Activated CD4-positive, alpha-beta T cell treated with anti-CD3 and anti-CD28 coated beads for 24 hours (primary cell): ENCODE results near the gene ATP1A4.
"Not testable (repeated sequence)": the region's sequence is repeated elsewhere in the genome, so short reads cannot be mapped to it uniquely, and the experiment has no call there.

Source experiments
- DNase-seq, 2 donors: peaks; one replicate each; pipeline ENCODE4 v3.0.0-alpha.2; 2020; ENCODE audit warnings: low read depth in 2 of 2

Gene ATP1A4

DNA sequence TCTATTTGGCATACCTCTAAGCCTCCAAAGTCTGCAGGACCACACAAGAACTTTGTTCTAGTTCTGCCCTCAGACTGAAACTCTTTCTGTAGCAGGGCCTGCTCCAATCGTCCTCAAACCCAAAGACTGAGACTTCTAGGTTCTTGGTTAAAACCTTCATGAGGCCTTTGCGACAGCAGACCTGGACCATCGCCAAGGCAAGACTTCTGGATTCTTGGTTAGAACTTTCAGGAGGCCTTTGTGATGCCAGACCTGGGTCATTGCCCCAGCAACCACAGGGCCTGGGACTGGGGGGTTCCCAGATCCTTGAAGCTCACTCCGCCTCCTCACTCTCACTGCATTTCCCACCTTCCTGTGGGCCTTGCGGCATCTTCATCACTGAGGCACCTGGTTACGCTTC is at the start of gene ATP1A4:
TSS of gene ATP1A4 (plus strand) at position 301 of the 400 bp plus-strand sequence. CDS start 438 bp downstream, outside the sequence.
- no peak for DNase-seq

DNA sequence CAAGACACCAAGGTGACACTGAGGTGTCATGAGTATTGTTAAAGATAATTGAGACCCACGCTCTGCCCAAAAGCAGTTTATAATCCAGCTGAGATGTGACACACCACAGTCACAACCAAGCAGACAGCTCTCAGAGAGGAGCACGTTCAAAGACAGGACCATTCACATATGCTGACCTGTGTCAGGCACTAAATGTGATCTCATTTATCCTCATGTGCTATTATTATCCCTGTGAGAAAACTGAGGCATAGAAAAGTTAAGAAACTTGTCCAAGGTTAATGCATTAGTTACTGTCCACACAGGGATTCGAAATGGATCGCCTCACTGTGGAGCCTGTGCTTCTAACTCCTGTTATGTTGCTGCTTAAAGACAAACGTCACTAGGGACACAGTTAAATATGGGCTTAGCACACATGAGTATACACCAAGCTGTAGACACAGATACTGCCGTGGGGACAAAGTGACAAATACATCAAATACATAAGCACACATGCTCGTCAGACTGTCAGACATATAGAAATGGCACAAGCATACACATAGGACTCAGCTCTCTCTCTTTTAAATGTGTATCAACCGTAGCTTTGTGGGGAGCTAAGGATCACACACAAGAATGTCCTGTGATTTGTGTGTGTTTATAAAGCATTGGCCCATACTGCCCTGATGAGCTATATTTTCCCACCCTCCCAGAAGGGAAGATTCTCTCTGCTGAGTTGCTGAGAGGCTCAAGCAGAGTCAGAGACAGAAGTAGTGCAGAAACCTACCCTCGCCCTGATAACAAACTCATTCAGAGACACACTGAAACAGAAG is 49.5 kb upstream of the ATP1A4 start:
- DNase-seq = no peak

DNA sequence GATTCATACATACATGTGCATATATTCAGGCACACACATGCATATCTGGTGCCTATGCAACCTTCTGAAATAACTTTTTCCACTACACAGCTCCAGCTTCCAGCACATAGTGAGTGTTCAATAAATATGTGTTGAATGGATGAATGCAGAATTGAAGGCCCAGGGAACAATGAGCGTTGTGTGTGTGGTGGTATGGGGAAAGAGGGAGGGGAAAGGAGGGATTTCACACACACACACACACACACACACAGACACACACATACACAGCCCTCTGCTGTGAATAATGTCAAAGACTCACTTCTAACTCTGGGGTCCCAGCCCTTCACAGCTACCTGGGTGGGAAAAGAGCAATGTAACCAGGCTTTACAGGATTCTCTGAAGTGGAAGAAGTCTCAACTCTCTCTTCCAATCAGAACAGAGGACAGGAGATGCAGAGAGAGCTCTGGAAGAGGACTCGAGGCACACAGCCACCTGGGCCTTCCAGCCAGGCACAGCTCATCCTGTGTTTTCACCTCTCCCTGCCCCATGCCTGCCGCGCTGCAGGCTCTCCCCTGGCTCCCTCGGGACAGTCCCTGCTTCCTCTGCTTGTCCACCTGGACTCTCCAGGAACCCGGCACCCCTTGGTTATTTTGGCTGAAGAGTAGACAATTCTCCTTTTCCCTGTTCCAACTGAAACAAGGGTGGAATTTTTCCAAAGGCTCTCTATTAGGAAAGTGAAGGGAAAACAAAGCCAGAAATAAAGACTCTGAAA is 47.6 kb upstream of the ATP1A4 start:
- no peak for DNase-seq

DNA sequence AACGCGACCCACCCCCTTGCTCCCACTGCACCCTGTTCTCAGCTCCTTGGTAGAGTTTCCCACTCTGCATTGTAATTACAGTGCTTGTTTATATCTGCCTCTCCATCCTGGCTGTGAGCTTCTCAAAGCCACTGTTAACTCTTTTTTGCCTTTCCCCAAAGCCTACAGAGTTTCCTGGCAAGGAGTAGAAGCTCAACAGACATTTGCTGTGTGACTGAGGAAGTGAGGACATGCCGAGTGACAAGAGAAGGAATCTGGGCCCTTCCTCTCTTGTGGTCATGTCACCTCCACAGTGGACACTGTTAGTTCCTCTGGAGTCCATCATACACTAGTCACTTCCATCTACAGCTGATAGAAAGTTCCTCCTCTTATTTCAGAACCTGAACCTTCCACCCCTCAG is 46.9 kb upstream of the ATP1A4 start:
- no peak for DNase-seq

DNA sequence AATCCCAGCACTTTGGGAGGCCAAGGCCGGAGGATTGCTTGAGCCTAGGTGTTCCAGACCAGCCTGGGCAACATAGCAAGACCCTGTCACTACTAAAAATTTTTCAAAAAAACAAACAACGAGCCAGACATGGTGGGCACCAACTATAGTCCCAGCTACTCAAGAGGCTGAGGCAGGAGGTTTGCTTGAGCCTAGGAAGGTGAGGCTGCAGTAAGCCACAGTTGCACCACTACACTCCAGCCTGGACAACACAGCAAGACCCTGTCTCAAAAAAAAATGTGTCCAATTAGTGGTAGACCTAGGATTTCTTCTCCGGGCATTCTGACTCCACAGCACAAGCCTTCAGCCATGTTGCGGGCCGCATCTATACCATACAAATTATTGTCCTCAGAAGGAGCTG is 46.2 kb upstream of the ATP1A4 start:
- DNase-seq = no peak

DNA sequence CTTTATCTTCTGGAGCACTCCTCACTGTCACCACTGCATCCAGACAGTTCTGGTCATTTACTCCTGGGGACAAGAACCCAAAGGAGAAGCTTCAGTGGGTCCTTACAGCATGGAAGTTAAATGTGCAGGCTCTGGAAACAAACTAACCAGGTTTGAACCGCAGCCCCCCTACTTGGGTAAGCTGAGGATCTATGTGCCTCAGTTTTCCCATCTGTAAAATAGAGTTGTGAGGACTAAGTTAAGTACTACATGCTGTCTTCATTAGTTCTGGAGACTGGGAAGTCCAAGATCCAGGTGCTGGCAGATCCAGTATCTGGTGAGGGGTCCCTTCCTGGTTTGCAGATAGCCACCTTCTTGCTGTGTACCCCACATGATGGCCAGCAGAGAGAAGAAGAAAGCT is 43.9 kb upstream of the ATP1A4 start:
- DNase-seq = no peak

DNA sequence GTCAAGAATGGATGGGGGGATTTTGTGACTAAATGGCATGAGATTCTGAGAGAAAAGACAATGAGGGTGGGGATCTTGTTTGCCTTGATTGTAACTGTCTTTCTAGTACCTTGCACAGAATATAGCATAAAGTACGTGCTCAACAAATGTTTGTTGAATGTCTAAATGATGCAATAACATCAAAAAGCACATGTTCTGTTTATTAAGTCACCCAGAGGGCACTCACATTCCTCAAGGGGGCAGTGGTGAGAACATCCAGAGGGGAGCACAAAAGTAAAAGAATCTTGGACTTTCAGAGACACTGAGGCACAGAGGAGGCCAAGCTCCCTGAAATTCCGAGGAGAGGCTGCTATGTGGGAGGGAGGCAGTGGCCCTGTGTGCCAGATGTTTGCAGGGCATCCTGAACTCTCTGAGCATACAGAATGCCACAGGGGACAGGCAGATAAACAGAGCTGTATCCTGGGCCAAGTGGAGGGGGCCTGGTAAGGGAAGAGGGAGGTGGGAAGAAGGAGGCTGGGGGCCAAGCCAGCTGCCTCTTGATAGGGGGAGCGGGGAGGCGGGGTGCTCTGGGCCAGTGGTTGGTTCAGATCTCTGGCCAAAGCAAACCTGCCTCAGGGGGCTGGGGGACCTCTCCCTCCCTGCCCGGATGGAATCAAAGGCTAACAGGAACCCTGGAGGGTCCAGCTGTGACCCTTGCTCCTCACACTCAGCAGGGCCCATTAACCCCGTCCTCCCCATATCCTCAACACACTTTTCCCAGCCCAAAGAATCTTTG is 42.3 kb upstream of the ATP1A4 start:
- DNase-seq = peak in 1 of 2 donors; percentile 34

DNA sequence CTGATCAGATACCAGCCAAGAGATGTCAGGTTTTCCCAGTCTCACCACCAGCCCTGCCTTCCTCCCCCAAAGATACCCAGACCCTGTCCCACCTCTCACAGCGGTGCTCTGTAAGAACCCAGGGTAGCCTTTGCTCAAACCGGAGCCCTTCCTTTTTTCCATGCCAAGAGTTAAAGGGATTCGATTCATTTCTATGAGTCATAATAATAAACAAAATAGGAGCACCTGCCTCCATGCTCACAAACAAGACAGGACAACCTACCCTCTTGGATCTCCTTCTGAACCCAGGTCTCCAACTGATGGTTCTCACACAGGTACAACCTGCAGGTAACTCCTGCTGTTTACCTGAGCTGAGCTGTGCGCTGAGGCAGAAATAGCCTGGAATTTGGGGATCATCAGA is 41.7 kb upstream of the ATP1A4 start:
- no peak for DNase-seq

DNA sequence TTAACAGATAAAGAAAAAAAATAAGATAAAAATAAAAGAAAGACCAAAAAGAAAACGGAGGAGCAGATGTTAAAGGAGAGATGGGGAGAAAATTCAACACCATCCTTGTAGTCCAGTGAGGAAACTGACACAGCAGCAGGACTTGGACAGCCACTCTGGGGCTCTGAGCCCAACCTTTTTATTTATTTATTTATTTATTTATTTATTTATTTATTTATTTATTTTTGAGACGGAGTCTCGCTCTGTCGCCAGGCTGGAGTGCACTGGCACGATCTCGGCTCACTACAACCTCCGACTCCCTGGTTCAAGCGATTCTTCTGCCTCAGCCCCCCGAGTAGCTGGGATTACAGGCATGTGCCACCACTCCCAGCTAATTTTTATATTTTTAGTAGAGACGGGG is 39.9 kb upstream of the ATP1A4 start:
- not testable (repeated sequence) for DNase-seq

DNA sequence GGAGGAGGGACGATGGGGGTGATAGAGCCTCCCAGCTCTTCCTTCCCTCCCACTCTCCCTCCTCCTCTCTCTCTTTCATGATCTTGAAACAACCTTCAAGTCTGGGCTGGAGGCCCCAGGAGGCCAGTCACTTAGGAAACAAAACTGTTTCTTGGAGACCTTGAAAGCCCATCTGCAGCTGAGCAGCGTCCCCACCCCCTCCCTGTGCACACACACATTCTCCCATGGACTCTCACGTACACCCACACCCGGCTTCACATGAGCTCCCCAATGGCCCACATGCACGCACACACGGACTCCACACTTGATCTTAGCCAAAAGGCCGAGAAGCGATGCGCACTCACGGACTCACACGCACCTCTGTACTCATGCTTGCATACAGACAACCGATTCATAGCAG is 39.0 kb upstream of the ATP1A4 start:
- no peak for DNase-seq

DNA sequence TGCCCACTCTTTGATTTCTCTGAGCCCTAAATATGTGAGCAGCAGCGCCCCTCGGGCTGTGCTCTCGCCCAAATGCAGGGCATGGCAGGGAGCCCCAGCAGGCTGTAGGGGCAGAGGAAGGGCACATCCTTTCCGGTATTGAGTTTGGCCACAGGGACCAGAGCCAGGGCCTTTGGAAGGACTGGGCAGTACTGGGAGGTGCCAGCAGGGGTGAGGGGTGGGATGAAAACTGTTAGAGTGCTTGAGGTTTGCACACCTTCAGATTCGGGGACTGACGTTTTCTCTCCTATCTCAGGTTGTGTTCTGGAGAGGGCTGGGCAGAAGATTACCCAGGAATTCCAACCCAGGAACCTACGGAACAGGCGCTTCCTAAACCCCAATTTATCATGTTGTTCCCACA is 38.0 kb upstream of the ATP1A4 start:
- DNase-seq = no peak

DNA sequence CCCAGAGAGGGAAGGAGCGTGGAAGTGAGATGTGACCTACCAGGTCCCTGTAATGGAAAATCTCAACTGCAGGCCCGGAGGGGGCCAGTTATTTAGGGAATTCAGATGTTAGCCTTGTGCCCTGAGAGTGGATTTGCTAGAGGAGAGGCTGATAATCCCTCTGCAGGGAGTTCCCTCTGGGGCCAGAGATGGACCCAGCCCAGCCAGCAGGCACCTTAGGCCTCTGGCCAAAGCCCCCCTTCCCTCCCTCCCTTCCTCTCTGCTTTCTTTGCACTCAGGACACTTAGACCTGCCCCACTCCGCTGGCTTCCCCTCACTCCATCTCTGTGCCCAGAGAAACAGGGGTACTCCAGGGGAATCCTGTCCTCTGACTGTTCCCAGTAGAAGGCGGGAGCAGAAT is 37.3 kb upstream of the ATP1A4 start:
- no peak for DNase-seq

DNA sequence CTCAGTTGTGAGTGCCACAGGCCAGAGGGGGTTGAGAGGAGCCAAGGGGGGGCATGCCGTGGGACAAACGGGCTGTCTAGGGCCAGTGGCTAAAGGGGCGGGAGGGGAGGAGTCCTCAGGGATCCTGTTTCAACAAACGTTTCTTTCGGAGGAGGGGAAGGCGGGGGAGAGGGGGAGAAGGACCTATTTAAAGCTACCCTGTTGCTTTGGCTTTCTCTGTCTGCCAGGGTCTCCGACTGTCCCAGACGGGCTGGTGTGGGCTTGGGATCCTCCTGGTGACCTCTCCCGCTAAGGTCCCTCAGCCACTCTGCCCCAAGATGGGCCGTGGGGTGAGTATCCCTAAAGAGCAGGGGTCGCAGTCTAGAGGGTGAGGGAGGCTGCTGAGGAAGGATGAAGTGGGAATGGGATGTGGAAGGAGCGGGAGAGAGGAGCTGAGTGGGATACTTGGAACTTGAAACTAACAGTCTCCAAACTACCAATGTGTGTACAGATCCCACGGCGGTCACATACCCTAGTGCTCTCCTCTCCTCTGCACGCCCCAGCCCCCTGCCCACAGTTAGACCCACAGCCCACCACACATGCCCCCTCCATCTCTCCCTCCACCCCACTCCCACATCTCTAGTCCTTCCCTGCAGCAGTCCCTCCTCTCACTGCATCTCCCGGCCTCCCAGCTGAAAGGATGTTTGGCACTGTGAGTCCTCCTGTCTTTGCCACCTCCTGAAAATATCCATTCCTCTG is 35.7 kb upstream of the ATP1A4 start, which contains the start of gene ATP1A2:
TSS of gene ATP1A2 (plus strand) at position 215 of the 738 bp plus-strand sequence. CDS start at position 318, 103 bp downstream.
- no peak for DNase-seq

DNA sequence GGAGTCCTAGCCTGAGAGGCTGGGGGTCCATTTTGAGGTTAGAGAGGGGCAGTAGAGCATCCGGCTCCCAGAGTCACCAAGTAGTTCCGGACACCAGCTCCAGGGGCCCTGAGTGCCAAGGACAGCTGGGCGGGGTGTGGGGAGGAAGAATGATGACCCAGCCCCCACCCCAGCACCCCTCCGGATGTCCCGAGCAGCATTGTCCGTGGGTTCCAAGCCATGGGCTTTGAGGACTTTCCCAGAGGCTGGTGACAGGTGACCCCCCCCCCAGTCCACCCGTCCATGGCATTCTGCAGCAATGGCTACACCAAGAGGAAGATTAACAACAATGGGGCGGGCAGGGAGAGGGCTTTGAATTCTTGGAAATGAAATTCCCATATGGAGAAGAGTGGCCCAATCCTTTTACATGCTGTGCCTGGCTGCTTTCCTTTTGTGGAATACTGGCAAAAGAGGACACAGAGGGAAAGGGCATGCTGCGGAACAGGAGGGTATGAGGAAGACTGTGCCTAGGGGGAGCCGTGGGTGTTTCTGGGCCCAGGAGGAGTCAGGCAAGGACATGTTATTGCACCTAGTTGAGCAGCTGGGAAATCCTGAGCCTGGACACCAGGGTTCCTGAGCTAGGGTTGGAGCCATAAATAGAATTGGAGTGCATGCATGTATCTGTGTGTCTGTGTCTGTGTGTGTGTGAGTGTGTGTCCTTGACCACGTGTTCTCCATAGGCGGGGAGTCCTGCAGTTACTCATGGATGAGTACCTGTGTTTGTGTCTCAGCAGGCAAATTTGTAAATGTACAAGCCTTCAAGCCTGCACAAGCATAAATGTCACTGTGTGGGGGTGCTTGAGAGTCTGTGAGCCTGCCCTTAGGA is 34.9 kb upstream of the ATP1A4 start:
- DNase-seq = no peak

DNA sequence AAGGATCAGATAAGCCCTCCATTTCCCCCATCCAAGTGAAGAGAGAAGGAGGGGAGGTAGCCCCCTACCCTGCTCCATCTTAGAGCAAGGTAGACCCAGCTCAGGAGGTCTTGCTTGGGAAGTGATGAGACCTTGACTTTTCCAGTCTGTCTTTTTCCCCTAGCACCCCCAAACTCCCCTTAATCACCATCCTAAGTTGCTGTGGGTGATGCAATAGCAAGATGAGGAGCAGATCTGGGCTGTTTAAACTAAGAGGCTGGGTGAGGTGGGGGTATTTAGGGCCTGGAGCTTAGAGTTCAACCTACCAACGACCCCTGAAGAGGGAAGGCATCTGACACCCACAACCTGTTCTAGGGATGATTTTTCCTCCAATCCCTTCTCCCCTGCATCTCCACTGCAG is 34.1 kb upstream of the ATP1A4 start:
- DNase-seq = no peak

DNA sequence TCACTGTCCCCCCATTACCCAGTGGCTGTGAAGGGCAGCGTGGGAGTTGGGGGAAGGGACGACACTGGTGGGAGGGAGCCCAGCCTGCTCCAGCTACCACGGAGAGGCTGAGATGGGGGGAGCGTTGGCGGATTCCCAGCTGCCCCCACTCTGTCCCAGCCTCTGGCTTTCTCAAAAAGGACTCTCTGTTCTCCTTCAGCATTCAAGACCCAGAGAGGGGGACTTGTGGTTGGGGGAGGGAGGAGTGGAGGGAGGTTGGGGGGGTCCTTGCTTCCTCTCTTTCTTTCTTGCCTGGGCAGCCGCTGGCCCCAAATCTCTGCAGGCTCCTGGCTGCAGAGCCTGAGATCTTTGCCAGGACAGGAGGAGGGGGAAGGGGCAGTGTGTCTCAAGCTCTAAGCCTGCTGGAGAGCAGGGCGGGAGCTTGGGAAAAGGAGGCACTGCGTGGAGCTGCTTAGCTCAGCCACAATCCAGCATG is 33.7 kb upstream of the ATP1A4 start:
- no peak for DNase-seq

DNA sequence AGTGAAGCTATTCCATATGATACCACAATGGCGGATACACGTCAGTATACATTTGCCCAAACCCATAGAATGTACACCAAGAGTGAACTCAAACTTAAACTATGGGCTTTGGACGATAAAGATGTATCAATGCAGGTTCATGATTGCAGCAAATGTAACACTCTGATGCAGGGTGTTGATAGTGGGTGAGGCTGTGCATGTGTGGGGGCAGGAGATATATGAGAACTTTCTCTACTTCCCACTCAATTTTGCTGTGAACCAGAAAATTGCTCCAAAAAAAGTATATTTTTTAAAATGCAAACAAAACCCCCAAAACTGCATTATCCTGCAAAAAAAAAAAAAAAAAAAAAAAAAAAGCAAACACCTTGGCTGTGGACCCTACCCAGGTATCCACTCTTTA is 32.5 kb upstream of the ATP1A4 start:
- DNase-seq = no peak

DNA sequence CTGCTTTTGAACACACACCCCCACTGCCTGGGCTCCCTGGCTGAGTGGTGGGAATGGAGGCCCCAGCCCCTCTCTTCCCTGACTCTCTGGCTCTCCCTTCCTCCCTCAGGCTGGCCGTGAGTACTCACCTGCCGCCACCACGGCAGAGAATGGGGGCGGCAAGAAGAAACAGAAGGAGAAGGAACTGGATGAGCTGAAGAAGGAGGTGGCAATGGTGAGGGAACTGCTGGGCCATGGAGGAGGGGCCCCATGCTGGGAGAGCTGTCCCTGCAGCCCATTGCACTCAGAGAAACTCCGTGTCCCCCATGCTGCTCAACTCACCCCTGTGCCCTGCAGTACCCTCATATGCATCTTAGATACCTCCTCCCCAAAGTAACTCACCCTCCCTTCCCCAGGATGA is 30.6 kb upstream of the ATP1A4 start:
- no peak for DNase-seq

DNA sequence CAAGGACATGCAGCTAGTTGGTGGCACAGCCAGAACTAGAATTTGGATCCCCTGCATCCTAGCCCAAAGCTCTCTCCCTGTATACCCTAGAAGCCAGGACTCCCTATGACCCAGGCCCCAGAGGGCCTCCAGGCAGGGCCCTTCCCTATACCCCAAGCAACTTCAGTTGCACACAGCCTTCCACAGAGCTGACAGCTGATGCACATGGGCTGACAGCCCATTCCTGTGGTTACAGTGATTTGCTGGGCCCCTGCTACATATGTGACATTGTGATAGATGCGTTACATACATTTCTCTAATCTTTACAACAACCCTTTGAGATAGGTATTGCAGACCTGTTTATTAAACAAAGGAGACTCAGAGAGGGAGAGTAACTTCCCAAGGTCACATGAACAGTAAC is 30.0 kb upstream of the ATP1A4 start:
- DNase-seq = no peak

DNA sequence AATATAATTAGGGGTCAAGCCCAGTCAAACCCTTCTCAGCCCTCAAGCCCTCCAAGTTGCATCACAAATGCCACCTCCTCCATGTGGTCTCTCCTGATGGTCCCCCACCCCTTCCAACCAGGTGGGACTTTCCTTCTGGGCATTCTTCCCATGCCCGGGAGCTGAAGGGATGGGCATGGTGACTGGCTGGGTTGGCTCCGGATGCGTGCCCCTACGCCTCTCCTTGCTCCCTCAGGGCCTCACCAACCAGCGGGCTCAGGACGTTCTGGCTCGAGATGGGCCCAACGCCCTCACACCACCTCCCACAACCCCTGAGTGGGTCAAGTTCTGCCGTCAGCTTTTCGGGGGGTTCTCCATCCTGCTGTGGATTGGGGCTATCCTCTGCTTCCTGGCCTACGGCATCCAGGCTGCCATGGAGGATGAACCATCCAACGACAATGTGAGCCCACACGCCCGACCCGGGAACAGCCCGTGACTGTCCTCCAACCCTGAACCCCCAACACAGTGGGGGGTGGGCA is 28.4 kb upstream of the ATP1A4 start:
- DNase-seq = no peak
